Endothelial cell of umbilical vein (primary cell): Measurements from ENCODE around the gene NAT16. TPM values are rescaled to one million over a fixed set of nuclear protein-coding genes. Genes with fewer than 3 reads are reported as not detected.

Source experiments
- BruUV-seq: library from RNA; stranded (reverse); fragments of 400-500 nt; replicated peaks from 2 replicates; lab custom pipeline; 2021; lab: Mats Ljungman, UMichigan
- CTCF ChIA-PET: fragments of 300-600, 350-600 bp; sonication (Branson Sonifier 250); formaldehyde crosslinking; loops from one replicate; lab custom pipeline; 2021; ENCODE audit warnings: antibody characterized with exemption, inconsistent platforms; lab: Charles Lee
- POLR2A ChIA-PET: fragments of 300-600, 350-600 bp; sonication (Branson Sonifier 250); formaldehyde crosslinking; loops from one replicate; lab custom pipeline; 2021; ENCODE audit warnings: antibody characterized with exemption, inconsistent platforms; lab: Charles Lee
- DNase-seq: peaks from one replicate; pipeline ENCODE4 v3.0.0-alpha.2; 2011; ENCODE audit warnings: low read depth, low spot score
- FAIRE-seq: peaks from 2 replicates; lab custom pipeline; 2011; peaks lifted over from hg19 to GRCh38; lab: Jason Lieb, UNC
- H2AFZ ChIP-seq: 2 replicates; pipeline ENCODE4 v1.6.0; 2012; ENCODE audit warnings: low read depth, low read length, control low read depth, inconsistent platforms
- H3K27ac ChIP-seq: 2 replicates; pipeline ENCODE4 v1.5.1; 2011; ENCODE audit warnings: low read depth, mild to moderate bottlenecking, control low read depth, low read length, moderate library complexity; ENCODE audit not compliant: insufficient read depth
- H3K27me3 ChIP-seq, 2 experiments: 2 replicates each; pipeline versions ENCODE4 v1.6.0 to v1.6.1; 2011; ENCODE audit warnings: low read length in 2 of 2, mixed read lengths in 1 of 2; ENCODE audit not compliant: control insufficient read depth in 2 of 2, insufficient read depth in 2 of 2
- H3K36me3 ChIP-seq, 2 experiments: 2 replicates in 1 of 2; 3 replicates in 1 of 2; pipeline ENCODE4 v1.5.1; 2011; ENCODE audit warnings: low read length in 2 of 2, mild to moderate bottlenecking in 1 of 2, moderate library complexity in 1 of 2; ENCODE audit not compliant: control insufficient read depth in 2 of 2, insufficient read depth in 2 of 2; ENCODE audit errors: extremely low read depth in 1 of 2
- H3K4me1 ChIP-seq: 3 replicates; pipeline ENCODE4 v1.5.1; 2011; ENCODE audit warnings: mild to moderate bottlenecking, low read length; ENCODE audit not compliant: control insufficient read depth, insufficient read depth; ENCODE audit errors: extremely low read depth
- H3K4me2 ChIP-seq: 2 replicates; pipeline ENCODE4 v1.6.1; 2011; ENCODE audit warnings: low read length, control low read depth, mixed read lengths; ENCODE audit not compliant: insufficient read depth
- H3K4me3 ChIP-seq, 3 experiments: fragments of 200-600 bp in 1 of 3; sonication (generic), shearing (Covaris generic) in 1 of 3; replicated peaks in 1 of 3; 2 replicates each; pipeline ENCODE4 v1.5.1; 2011 to 2016; ENCODE audit warnings: control low read depth in 3 of 3, low read length in 3 of 3, mild to moderate bottlenecking in 2 of 3, inconsistent platforms in 1 of 3, low read depth in 1 of 3, moderate library complexity in 1 of 3; ENCODE audit not compliant: insufficient read depth in 1 of 3
- H3K79me2 ChIP-seq: 2 replicates; pipeline ENCODE4 v1.6.0; 2012; ENCODE audit warnings: low read length, inconsistent platforms; ENCODE audit not compliant: control insufficient read depth, insufficient read depth
- H3K9ac ChIP-seq: replicated peaks from 2 replicates; pipeline ENCODE3; 2011; ENCODE audit warnings: low read length, control low read depth; ENCODE audit not compliant: insufficient read depth; ENCODE audit errors: extremely low read depth
- H3K9me1 ChIP-seq: replicated peaks from 3 replicates; pipeline ENCODE4 v1.6.0; 2011; ENCODE audit warnings: mild to moderate bottlenecking, low read length; ENCODE audit not compliant: control insufficient read depth, insufficient read depth; ENCODE audit errors: extremely low read depth
- H3K9me3 ChIP-seq: replicated peaks from 2 replicates; pipeline ENCODE4 v1.5.1; 2012; ENCODE audit warnings: low read length, inconsistent platforms; ENCODE audit not compliant: control insufficient read depth, insufficient read depth
- H4K20me1 ChIP-seq: replicated peaks from 2 replicates; pipeline ENCODE3; 2011; ENCODE audit warnings: mild to moderate bottlenecking, low read length; ENCODE audit not compliant: control insufficient read depth, insufficient read depth; ENCODE audit errors: extremely low read depth
- CTCF ChIP-seq, 2 donors: IDR thresholded peaks; 1 replicate in 1 of 2; 2 replicates in 1 of 2; pipeline ENCODE4 v1.5.1; 2011; ENCODE audit warnings: low read length in 2 of 2, mild to moderate bottlenecking in 2 of 2, moderate library complexity in 2 of 2, control low read depth in 1 of 2, inconsistent platforms in 1 of 2, low read depth in 1 of 2; ENCODE audit not compliant: insufficient read depth in 1 of 2; ENCODE audit errors: extremely low read depth in 1 of 2
- EZH2 ChIP-seq: IDR thresholded peaks from 2 replicates; pipeline ENCODE4 v1.6.1; 2012; ENCODE audit warnings: borderline replicate concordance, low read depth, mild to moderate bottlenecking, moderate library complexity, low read length, inconsistent platforms; ENCODE audit not compliant: severe bottlenecking
- FOS ChIP-seq: IDR thresholded peaks from 2 replicates; pipeline ENCODE4 v1.6.1; 2011; ENCODE audit warnings: mild to moderate bottlenecking, low read length, moderate library complexity, borderline replicate concordance; ENCODE audit not compliant: insufficient read depth
- GATA2 ChIP-seq: IDR thresholded peaks from 2 replicates; pipeline ENCODE4 v1.7.0; 2011; ENCODE audit warnings: low read depth, mild to moderate bottlenecking, moderate library complexity, mixed read lengths, low read length; ENCODE audit not compliant: insufficient read length, insufficient read depth
- JUN ChIP-seq: IDR thresholded peaks from 2 replicates; pipeline ENCODE4 v1.6.1; 2011; ENCODE audit warnings: borderline replicate concordance, low read depth; ENCODE audit not compliant: insufficient read length, insufficient read depth
- MAX ChIP-seq: IDR thresholded peaks from 2 replicates; pipeline ENCODE4 v1.6.1; 2011; ENCODE audit not compliant: insufficient read depth, insufficient read length
- MYC ChIP-seq: IDR thresholded peaks from one replicate; pipeline ENCODE4 v1.6.1; 2011; ENCODE audit warnings: mild to moderate bottlenecking, low read depth, low read length
- POLR2A ChIP-seq: IDR thresholded peaks from 2 replicates; pipeline ENCODE4 v1.6.1; 2012; ENCODE audit warnings: low read depth, mild to moderate bottlenecking, control low read depth, low read length
- POLR2AphosphoS5 ChIP-seq: IDR thresholded peaks from 2 replicates; pipeline ENCODE4 v1.6.1; 2012; ENCODE audit warnings: low read depth, mild to moderate bottlenecking, control low read depth, low read length, moderate library complexity; ENCODE audit not compliant: insufficient read depth
- dilution Hi-C: fragments of 300-500 bp; cut with MboI; formaldehyde crosslinking; loops from one replicate; pipeline ENCODE4 v1.15.0; 2019; ENCODE audit warnings: low sequenced_read_pairs; ENCODE audit not compliant: extremely low pct_ligation_motif_present
- intact Hi-C: fragments of 100-400 bp; cut with micrococcal nuclease; formaldehyde crosslinking; loops from one replicate; pipeline ENCODE4 v1.10.0; 2022
- polyA plus RNA-seq, 4 experiments: library from polyadenylated mRNA; depleted of rRNA in 3 of 4; stranded (reverse) in 3 of 4; unstranded in 1 of 4; fragments of >200 nt; gene quantifications; 2 replicates each; pipeline versions ENCODE4 v1.2.1 to v1.2.3, GENCODE V29; 2011 to 2012; ENCODE audit warnings: missing spikeins in 1 of 4
- total RNA-seq: library from RNA; stranded (reverse); gene quantifications from 2 replicates; pipeline ENCODE4 v1.2.3, GENCODE V29; 2021

The NAT16 gene
- total and polyA plus RNA-seq, 2 donors (not counting 3 experiments of a cell fraction or from before 2014, with no cell fraction given): not detected

- no peak overlapping the region for H3K9ac ChIP-seq
- intact Hi-C loops (loop anchor here (10.0 kb wide), 1 partner anchor 268 kb away; the partner anchor contains the start of gene ACHE), dilution Hi-C loops (no loop called here)
- CTCF ChIA-PET: interaction anchor here (1.2 to 1.7 kb wide), 2 partner anchors 19 to 120 kb away, joined by 3 to 16 read pairs; no protein-coding TSS in a partner anchor
- TF ChIP-seq CTCF (IDR thresholded peaks at IDR 0.05; ENCODE audit: extremely low read depth in 1 of 2, insufficient read depth in 1 of 2, low read depth in 1 of 2, low read length in 2 of 2) (peak in 1 of 2 donors; percentile 2), MAX (peak; percentile 44), JUN (no peak), GATA2 (no peak), EZH2 (no peak), FOS (no peak), MYC (no peak), POLR2AphosphoS5 (peak; percentile 40), POLR2A (peak; percentile 12)
- no peak overlapping the region for H2AFZ ChIP-seq
- peak overlapping the region; percentile 7 for H3K4me2 ChIP-seq
- DNase-seq (no peak), FAIRE-seq (no peak)
- H3K4me1 ChIP-seq: peaks cover 16% of the 10 kb centered on the region
- H3K27ac ChIP-seq: no peak overlapping the region
- no peaks in the 10 kb centered on the region for H3K79me2 ChIP-seq
- H4K20me1 ChIP-seq: no peaks in the 10 kb centered on the region
- BruUV-seq: no TSS peak
- peak overlapping the region in 1 of 3 experiments; percentile 14 for H3K4me3 ChIP-seq
- no peaks in the 10 kb centered on the region for H3K9me1 ChIP-seq
- no peaks in the 10 kb centered on the region for H3K9me3 ChIP-seq
- POLR2A ChIA-PET: interaction anchor here (0.6 to 1.0 kb wide), 2 partner anchors 36 to 84 kb away, joined by 3 read pairs; partner anchors contain the start of gene SERPINE1
- H3K36me3 ChIP-seq: peaks cover 3 to 9% of the 10 kb centered on the region in 2 experiments
- H3K27me3 ChIP-seq: peaks cover 30 to 38% of the 10 kb centered on the region in 2 experiments
Observed at GRCh38 chr7:101162551-101163278, 17.4 kb downstream of the NAT16 start.
